Activated CD8-positive, alpha-beta memory T cell treated with anti-CD3 and anti-CD28 coated beads for 36 hours (primary cell): Measurements from ENCODE around the gene R3HDM2. TPM values are rescaled to one million over a fixed set of nuclear protein-coding genes. Genes with fewer than 3 reads are reported as not detected.

Experiments
- CTCF ChIA-PET: fragments of 350-600 bp; sonication (Branson Sonifier 250); formaldehyde crosslinking; loops from one replicate; lab custom pipeline; 2021; ENCODE audit warnings: antibody characterized with exemption; lab: Charles Lee
- POLR2A ChIA-PET: fragments of 350-600 bp; sonication (Branson Sonifier 250); formaldehyde crosslinking; loops from one replicate; lab custom pipeline; 2021; ENCODE audit warnings: antibody characterized with exemption; lab: Charles Lee
- total RNA-seq, 2 experiments: library from RNA; stranded (reverse); gene quantifications; one replicate each; pipeline ENCODE4 v1.2.3, GENCODE V29; 2021

The R3HDM2 gene
- total RNA-seq, 2 experiments from 2014 or later = 28.0 to 29.7 TPM

- CTCF ChIA-PET = interaction anchor here (1.5 to 6.6 kb wide), 2 partner anchors 37 to 469 kb away, joined by 3 to 40 read pairs; no protein-coding TSS in a partner anchor
Measured at GRCh38 chr12:57250956-57251355, 179.9 kb downstream of the R3HDM2 start, which contains the start of gene STAC3. Gene STAC3, minus strand, starts transcription at chr12:57251187. Its CDS starts 1,551 bp downstream, at chr12:57249636.

DNA sequence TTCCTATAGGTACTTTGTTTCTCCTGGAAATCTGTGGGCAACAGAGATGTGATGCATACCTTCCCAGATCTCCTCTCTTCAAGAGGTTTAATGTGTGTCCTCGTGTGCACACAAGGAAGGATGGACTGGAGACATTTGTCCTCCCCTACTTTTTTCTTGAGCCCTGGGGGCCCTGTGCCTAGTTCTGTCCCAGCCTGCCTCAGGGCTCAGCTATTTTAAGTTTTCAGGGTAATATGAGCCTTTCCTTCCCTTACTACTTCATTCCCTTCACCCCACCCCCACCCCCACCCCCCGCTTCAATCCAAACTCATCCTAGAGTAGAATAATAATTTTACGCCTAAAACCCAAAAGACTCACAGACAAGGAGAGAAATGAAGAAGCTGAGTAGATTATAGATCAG is 180.3 kb downstream of the R3HDM2 start:
- CTCF ChIA-PET = interaction anchor here (0.6 to 6.6 kb wide), 4 partner anchors 10 to 307 kb away, joined by 3 to 40 read pairs (median 3); no protein-coding TSS in a partner anchor
- POLR2A ChIA-PET = no interaction called here

More at GRCh38 chr12:57250956-57251355, 179.9 kb downstream of the R3HDM2 start, which contains the start of gene STAC3:
- POLR2A ChIA-PET = no interaction called here

DNA sequence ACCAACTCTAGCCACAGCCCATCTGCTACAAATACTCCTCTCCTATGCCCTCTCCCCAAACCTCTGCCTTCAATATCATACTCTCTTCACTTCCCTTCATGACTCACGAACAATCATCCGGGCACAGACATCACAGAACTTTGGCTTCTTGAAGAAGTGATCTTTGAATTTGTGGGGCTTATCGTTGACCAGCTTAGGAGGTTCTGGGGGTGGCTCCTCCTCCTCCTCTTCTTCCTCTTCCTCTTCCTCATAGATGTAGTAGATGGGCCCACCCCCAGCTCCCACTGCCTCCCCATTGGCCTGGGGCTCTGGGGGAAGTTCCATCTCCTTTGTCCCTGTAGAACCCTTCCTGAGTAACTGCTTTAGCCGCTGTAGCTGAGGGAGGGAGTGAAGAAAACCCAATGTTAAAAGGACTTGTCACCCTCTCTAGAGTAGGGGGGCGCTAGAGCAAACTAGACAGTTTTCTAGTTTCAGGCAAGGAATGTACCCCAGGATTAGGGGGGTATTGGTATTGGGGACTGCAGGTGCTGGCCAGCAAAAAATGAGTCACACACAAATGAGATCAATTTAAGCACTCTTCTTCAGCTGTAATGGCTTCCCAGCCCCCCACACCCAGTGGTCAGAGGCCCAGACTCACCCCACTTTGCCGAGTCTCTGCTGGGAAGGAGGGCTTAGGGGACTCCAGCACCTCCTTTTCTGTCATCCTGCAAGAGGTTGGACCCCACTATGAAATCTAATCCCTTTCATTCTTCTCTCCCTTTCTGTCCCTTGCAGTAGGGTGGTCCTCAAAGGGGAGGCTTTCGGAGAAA is 181.7 kb downstream of the R3HDM2 start:
- CTCF ChIA-PET = interaction anchor here (0.6 to 6.6 kb wide), 3 partner anchors 8 to 407 kb away, joined by 3 to 40 read pairs (median 3); no protein-coding TSS in a partner anchor
- POLR2A ChIA-PET = no interaction called here

- POLR2A ChIA-PET = no interaction called here
- CTCF ChIA-PET = interaction anchor here (0.6 to 12.1 kb wide), 3 partner anchors 17 to 33 kb away, joined by 3 to 316 read pairs (median 40); partner anchors contain the start of gene SHMT2
Measured at GRCh38 chr12:57247041-57247440, 183.8 kb downstream of the R3HDM2 start.

- POLR2A ChIA-PET = no interaction called here
Measured at GRCh38 chr12:57244312-57244696, 186.5 kb downstream of the R3HDM2 start.

DNA sequence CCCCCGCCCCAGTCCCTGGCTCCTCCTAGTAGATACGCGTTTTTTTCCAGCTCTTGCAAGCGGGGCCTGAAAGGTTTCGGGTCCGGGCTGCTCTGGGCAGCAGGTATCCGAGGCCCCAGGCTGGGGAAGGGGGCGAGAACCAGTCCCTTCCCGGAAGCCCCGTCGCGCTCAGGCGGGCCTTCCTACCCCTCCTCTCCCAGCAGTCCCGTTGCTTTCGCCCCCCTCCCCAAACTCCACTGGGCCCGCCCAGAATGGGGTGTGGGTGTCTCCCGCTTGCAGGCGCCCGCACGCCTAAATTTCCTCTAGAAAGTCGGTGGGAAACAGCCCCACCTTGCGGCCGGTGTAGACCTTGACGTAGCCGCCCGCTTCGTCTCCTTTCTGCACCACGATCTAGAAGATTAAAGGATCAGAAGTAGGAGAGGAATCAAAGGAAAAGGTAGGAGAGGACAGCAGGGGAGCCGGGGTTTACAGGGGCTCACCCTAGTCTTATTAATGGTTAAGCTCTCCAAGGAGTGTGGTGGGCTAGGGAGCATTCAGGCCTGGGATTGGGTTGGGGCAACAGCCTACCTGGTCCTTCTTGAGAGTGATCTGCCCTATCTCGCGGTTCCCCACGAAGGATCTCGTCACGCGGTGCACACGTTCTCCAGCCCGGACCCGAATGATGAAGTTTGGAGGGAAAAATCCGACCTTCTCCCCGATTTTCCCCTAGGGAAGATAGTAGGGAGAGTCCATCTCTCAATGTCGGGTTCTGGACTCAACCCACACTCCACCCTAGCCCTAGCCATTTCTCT is 187.1 kb downstream of the R3HDM2 start:
- POLR2A ChIA-PET = interaction anchor here (0.6 to 1.4 kb wide), 3 partner anchors 14 to 215 kb away, joined by 3 to 12 read pairs (median 6); partner anchors contain the start of gene SHMT2
- CTCF ChIA-PET = interaction anchor here (0.6 to 12.1 kb wide), 26 partner anchors 9 to 220 kb away, joined by 3 to 327 read pairs (median 4); partner anchors contain the start of genes INHBC, INHBE, NXPH4 and SHMT2

More at GRCh38 chr12:57244312-57244696, 186.5 kb downstream of the R3HDM2 start:
- CTCF ChIA-PET = interaction anchor here (0.9 to 12.1 kb wide), 8 partner anchors 8 to 211 kb away, joined by 3 to 327 read pairs (median 7); partner anchors contain the start of genes INHBC, INHBE, NXPH4 and SHMT2

GRCh38 chr12:57242691-57243454 is 188.0 kb downstream of the R3HDM2 start:
- ChIA-PET POLR2A (interaction anchor here (0.6 to 1.4 kb wide), 5 partner anchors 14 to 216 kb away, joined by 3 to 12 read pairs (median 3); partner anchors contain the start of gene SHMT2), CTCF (interaction anchor here (0.6 to 12.1 kb wide), 28 partner anchors 13 to 223 kb away, joined by 3 to 327 read pairs (median 4); partner anchors contain the start of genes INHBE, NXPH4 and SHMT2)

- ChIA-PET POLR2A (interaction anchor here (0.6 to 3.7 kb wide), 4 partner anchors 13 to 211 kb away, joined by 3 to 39 read pairs (median 8); partner anchors contain the start of gene SHMT2), CTCF (interaction anchor here (0.8 to 12.1 kb wide), 22 partner anchors 13 to 223 kb away, joined by 3 to 327 read pairs (median 4); partner anchors contain the start of genes INHBE, NXPH4 and SHMT2)
Measured at GRCh38 chr12:57242329-57242690, 188.5 kb downstream of the R3HDM2 start.

DNA sequence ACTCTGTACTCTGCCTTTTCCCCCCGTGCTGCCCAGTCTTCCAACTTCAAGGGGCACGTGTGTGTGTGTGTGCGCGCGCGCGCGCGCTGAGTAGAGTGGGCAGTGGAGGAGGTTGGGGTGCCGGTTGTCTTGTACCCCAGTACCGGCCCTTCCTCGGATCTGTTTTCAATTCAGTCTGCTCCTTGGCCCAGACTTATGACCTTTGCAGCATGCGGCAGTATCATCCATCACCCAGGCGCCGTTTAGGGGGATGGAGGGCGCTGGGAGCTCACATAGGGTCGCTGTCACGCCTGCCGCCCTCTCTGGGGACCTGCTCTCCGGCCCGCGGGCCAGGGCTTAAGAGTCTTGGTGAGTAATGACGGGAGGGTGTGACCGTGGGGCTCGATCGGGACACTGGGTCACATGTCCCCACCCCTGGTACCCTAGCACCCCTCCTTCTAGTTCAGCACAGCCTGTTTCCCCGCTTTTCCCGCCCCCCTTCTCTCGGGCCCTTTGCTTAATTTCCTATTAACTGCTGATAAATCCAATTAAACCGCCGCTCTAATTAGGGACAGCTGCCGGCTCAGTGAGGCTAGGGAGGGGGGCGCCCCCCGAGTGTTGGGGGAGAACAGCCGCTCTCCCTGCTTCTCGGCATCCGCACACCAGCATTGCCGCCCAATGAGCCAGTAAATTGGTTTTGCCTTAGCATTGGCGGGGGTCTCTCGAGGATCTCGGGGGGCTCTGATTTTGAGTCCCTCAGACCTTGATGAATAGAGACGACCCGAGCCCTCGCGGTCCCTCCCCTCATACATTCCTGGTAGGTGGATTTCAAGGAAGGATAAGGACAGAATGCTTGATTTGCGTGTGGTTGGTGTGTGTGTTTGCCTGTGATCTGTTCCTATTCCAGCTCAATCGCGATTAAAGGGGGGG is 189.2 kb downstream of the R3HDM2 start:
- CTCF ChIA-PET = interaction anchor here (0.6 to 12.1 kb wide), 20 partner anchors 8 to 255 kb away, joined by 3 to 327 read pairs (median 4); partner anchors contain the start of genes NXPH4 and SHMT2
- POLR2A ChIA-PET = interaction anchor here (0.5 to 3.7 kb wide), 3 partner anchors 12 to 28 kb away, joined by 3 to 39 read pairs (median 6); partner anchors contain the start of gene SHMT2

DNA sequence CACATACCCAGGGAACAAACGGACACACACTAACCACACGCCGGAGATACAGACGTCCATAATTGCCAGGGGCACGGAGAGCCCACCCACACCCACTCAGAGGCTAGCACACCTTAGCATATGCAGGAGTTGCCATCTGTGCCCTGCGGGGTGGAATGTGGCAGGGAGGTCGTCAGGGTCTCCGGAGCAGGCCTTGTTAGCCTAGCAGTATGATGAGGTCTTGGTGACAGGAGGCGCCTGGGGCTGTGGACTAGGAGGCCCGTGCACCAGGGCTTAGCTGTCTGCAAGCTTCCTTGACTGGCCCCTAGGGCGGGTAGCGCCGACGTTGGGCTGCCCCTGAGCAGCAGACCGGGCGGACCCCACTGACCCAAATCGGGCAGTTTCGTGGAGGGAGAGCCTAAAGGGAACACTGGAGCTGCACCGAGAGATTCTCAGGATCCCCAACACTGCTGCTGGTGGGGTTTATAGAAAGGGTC is 189.9 kb downstream of the R3HDM2 start:
- POLR2A ChIA-PET = interaction anchor here (0.5 to 3.7 kb wide), 7 partner anchors 11 to 220 kb away, joined by 3 to 39 read pairs (median 6); partner anchors contain the start of gene SHMT2
- CTCF ChIA-PET = interaction anchor here (0.6 to 12.1 kb wide), 10 partner anchors 9 to 195 kb away, joined by 3 to 327 read pairs (median 4); partner anchors contain the start of genes LRP1, NXPH4 and SHMT2

DNA sequence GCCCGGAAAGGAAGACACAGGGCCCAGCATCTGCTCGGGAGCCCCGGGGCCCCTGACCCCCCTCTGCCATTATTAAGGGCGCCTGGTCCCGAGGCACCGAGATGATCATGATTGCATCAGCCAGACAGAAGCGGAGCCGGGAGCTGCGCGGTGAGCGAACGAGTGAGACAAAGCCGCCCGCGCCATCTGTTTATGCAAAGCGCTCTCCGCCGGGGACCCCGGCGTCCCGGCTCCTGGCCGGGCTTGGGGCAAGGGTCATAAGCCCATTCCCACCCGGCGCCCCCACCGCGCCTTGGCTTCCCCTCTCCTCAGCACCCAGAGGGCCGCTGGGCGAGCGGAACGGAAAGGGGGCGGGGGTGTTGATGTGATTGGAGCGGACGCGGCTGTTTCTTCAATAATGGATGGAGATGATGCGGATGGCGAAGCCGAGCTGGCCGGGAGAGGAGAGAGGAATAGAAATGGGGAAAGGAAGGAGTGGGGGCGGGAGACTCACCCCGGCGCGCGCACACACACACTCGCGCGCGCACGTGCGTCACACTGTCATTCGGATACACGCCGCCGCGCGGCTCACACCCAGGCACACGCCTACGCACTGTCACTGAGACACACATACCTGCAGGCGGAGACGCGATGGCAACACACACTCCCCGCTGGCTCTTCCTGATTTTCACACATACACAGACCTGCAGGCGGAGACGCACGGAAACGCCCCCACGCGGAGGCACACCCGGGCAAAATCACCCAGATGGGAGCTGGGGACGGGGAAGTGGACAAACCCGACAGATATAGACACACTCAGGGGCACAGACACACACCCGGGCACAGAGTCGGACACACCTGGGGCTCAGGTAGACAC is 190.5 kb downstream of the R3HDM2 start:
- ChIA-PET POLR2A (interaction anchor here (0.5 to 3.7 kb wide), 8 partner anchors 11 to 221 kb away, joined by 3 to 39 read pairs (median 4); partner anchors contain the start of gene SHMT2), CTCF (interaction anchor here (0.6 to 12.1 kb wide), 14 partner anchors 10 to 215 kb away, joined by 3 to 327 read pairs (median 4); partner anchors contain the start of genes LRP1, NXPH4 and SHMT2)

- POLR2A ChIA-PET = interaction anchor here (0.6 to 3.7 kb wide), 5 partner anchors 10 to 219 kb away, joined by 3 to 39 read pairs (median 5); partner anchors contain the start of gene SHMT2
Measured at GRCh38 chr12:57239587-57240065, 191.2 kb downstream of the R3HDM2 start.

DNA sequence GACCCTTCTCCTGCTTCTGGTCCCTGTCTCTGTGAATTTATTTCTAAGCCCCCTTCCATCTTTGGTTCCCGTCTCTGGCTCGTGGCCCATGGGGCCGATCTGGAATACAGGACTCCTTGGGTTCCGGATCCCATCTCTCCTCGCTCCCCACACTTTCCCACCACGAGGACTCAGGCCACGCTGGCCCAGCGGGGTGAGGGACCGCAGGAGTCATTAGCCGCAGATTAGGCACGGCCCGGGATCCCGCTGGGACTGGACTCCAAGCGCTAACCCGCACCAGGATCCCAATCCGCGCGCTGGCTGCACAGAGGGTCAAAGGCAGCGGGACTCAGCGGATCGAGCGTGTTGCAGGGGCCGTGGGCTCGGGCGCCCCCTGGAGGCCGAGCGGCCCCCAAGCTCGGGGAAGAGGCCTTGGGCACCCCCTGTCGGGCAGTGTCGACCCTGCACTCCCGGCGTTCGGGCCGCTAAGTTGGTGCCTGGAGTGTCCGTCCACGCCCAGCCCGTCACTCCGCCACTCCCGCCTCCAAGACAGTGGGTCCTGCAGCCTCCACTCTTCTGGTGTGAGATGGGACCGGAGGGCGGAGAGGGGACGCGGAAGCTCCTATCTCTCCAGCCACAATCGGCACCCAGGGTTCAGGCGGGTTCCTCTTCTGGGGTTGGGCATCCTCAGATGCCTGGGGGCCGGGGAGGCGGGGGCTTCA is 191.8 kb downstream of the R3HDM2 start:
- ChIA-PET CTCF (interaction anchor here (0.6 to 12.1 kb wide), 15 partner anchors 12 to 1492 kb away, joined by 3 to 327 read pairs (median 3); partner anchors contain the start of genes GLI1, NXPH4 and SHMT2), POLR2A (interaction anchor here (0.7 to 3.7 kb wide), 5 partner anchors 9 to 127 kb away, joined by 3 to 39 read pairs (median 5); partner anchors contain the start of gene SHMT2)

More at GRCh38 chr12:57239587-57240065, 191.2 kb downstream of the R3HDM2 start:
- CTCF ChIA-PET = interaction anchor here (0.6 to 12.1 kb wide), 18 partner anchors 12 to 1493 kb away, joined by 3 to 327 read pairs (median 3); partner anchors contain the start of genes GLI1, LRP1, NXPH4 and SHMT2
